Stimulated activated CD4-positive, alpha-beta T cell treated with anti-CD3 and anti-CD28 coated beads, TNF-alpha, amount 100 ng/mL, for 48 hours (primary cell): ENCODE data around the gene AMPD2.

Experiments used
- DNase-seq, 3 donors: peaks; one replicate each; pipeline ENCODE4 v3.0.0-alpha.2; 2020; ENCODE audit warnings: low read depth in 3 of 3

AMPD2 gene

DNA sequence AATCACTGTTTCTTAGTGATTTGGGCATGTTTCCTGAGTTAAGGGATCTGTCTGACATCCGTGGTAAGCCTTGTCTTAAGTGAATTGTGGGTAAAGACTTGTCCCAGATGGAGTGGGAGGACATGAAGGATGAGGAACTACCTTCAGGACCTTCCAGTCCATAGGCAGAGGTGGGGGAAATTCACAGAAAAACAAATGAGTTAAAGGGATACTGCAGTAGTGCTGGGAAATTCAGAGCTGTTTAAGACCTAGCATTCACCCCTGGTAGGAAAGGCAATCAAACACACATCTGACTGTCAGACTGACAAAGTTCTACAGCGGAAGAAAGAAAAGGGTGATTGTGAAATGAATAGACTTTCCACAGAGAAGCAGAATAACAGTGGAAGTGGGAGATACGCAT is 3.2 kb upstream of the AMPD2 start:
- no peak for DNase-seq

DNA sequence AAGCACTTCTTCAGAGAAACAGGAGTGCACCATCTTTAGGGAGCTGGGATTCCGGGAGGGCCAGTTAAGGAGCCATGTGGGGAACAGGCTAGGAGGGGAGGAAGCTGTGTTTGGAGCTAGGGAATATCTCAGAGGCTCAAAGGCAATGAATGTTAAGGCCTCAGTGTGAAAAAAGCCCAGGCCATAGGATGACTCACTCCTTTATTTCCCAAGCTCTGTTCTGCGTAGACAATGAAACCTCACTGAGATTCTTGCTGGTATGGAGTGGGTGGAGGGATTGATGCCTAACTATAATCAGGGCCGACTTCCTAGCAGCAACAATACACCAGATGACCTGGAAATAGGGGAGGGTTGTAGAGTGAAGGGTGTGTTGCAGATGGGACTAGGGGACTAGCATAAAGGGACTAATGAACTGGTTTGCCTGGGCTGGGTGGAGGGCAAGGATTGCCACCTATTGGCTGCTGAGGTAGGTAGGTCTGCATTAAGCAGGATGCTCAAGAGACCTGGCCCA is 2.3 kb upstream of the AMPD2 start:
- DNase-seq = no peak

DNA sequence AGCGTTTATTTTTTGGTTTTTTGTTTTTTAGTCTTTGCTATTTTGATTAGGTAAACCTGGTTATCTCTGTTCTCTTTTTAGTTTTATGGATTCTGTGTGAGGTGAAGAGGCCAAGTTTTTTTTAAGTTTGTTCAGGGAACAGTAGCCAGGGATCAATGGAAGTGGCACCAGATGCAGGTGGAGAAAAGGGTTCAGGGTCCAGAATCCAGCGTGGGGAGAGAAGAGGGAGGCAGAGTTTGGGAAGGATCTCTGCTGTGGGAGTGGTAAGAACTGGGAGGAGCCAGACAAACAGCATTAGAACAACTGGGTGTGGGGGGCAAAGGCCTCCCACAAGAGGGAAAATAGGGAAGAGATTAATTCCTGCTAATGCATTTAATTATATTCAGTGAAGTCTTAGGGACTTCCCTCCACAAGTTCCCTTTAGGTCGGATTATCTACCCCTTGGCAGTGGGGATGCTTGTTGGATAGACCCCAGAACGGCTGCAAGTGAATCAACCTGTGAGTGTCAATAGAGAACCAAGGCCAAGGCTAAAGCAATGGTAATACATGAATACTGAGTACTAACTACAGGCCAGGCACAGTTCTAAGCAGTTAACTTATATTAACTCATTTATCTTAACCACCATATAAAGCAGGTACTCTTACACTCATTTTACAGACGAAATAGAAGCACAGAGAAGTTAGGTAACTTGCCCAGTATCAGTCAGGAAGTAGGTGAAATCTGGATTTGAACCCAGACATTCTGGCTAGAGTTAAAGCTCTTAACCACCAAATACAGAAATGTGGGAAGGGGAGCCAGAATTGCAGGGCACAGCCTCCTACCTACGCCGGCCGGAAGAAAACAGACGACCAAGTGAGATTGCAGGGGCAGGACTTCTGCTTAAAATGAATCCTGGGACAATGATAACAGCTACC is 719 bp upstream of the AMPD2 start:
- DNase-seq = no peak

DNA sequence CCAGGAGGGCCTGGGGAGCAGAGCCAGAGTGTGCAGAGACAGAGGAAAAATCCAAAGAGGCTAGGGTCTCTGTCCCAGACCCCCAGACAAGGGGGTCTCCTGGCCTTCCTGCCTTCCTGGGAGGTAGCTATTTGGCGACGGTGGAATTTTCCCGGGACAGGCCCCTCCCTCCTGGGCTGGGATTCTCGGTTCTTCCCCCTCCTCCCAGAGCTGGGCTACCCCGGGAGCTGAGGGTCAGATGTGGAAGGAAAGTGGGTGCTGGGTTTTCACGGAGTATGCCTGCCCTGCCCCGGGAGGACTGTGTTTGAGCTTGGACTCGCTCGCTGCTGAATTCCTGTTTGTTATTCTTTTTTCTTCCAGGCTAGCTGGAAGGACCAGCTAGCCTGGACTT is 759 bp downstream of the AMPD2 start:
- no peak for DNase-seq

DNA sequence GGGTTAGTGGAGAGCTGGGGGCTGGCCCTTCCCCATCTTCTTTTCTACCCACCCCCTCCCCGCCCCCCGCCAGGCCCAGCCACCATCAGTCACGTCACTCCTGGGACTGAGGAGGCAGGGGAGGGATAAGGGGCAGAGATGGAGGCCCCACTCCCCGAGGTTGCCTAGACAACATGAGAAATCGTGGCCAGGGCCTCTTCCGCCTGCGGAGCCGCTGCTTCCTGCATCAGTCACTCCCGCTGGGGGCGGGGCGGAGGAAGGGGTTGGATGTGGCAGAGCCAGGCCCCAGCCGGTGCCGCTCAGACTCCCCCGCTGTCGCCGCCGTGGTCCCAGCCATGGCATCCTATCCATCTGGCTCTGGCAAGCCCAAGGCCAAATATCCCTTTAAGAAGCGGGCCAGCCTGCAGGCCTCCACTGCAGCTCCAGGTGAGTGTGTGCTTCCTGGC is 1.2 kb downstream of the AMPD2 start:
- peak; percentile 93 to 98 (median 94) for DNase-seq

DNA sequence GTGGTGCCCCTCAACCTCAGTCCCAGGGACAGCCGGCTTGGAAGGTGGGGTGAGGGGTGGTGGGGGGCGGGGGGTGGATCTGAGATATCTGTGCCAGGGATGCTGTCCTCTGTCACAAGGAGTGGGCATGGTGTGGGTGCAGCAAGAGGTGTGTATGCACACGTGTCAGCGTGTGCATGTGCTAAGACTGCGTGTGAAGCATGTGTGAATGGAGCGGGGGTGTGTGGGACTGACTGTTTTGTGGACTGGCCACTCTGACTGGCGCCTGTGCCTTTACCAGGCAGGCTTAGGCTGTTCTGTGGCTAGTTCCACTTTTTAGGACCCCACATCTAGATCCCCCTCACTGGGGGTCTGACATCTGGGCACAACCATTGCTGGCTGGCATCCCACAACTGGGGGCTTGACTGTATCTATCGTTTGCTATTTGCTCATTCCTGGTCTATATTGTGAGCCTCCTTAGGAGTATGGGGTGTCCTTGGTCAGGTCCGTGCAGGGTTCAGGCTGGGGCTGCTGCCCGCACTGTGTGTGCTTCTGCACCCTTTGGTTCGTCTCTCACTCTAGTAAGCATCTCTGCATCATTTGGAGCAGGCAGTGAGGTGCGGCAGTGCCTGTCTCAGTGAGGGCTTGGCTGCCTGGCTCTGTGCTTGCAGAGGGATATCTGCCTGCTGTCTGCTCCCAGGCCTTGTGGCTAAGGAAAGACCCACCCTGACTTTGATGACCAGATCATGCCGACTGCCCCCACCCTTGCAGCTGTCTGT is 1.9 kb downstream of the AMPD2 start:
- DNase-seq = no peak

DNA sequence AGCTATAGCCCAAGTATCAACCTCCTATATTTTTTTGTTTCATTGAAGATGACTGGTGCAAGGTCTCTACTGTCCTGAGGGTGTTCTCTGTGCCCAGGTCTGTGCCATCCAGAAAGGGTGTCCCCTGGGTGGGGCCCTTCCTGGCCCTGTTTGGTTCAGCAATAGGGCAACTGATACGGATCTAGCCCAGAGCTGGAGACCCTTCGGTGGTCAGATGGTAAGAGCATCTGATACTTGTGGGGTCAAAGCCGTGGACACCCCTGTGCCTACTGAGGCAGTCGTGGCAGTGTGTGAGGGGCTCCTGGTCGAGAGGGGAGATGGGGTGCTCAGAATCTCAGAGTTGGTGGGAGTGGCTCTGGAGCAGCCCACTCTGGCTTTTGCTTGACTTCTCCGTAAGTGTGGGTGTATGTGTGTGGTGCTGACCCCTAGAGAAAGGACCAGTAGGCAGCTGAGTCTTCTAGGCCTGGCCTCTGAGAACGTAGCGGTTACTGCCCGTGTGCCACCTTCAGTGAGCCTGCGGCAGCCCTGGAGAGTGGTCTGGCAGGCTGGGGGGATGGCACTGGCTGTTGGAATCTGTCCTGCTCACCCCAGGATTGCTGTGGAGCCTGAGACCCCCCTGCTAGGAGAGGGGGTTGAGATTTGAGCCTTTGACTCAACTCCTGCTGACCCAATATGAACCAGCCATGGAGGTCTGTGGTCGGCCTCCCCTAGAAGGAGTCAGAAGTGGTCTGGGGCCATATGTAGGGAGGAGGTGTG is 2.7 kb downstream of the AMPD2 start:
- DNase-seq = no peak

DNA sequence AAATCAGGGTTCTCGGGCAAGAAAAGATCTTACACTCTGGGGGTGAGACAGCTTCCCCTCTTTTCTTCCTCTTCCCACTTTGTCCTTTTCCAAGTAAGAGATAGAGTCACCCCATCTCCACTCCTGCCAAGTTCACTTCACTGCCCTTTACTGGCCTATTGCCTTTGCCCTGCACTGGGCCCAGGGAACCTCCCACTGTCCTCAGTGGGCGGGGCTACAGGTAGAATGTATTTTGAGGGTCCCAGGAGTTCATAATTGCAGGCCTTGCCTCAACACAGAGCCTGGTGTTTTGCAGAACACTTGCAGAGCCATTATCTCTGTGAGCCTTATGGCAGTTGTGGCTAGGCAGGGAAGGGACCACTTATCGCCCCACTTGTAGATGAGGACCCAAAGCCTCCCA is 3.3 kb downstream of the AMPD2 start:
- DNase-seq = no peak

DNA sequence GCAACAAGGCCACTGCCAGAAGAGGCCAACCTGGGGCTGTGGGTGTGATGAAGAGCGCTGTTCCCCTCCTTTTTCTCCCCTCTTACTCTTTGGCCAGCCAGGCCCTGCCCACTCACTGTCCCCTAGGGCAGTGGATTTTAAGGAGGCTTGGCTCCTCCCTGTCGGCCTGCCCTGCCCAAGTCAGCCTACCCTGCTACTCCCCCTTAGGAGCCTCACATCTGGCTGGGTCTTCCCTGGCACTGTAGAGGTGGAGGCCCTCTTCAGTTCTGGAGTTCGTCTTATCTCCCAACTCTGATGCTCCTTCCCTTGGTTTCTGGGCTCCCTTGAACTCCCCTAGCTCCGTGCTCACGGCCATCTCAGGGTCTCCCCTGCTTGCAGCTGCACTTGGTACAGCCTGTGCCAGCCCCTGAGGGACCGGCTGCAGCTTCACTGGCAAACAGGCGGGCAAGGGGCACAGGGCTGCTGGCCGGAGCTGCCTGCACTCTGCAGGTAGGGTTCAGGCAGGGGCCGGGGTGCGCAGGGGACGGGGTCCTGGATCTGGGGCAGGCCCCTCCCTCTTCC is 4.0 kb downstream of the AMPD2 start:
- DNase-seq = no peak

DNA sequence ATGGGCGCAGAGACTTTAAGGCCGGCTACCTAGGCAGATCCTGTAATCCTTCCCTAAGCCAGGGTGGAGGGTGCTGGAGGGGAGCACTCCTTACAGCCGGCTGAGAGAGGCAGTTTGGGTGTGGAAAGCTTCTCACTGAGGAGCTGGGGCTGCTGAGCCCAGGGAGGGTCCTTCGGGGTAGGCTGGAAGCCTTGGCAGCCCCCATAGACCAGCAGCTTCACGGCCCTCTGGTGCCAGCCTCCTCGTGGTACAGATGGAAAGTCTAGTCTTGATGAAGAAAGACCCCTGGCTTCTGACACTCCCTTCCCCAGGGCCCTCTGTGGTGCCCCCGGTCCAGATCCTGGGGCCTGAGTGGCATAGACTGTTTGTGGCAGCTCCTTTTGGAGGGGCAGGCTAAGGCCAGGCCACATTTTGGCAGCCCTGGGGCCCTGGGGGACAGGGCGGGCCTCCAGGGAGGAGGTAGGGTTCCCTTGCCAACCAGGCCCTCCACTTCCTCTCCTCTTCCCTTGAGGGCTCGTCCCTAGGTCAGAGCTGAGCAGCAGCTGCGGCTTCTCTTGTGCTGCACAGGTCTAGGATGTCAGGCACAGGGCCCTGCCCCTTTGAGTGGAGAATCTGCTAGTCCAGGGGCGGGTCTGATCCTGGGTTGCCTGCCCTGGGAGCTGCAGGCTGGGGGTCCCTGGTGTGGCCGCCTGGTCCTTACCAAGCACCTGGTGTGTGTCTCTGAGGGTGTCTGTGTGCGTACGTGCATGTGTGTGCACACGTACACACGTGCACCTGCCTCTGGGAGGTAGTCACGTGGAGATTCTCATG is 4.8 kb downstream of the AMPD2 start:
- no peak for DNase-seq

DNA sequence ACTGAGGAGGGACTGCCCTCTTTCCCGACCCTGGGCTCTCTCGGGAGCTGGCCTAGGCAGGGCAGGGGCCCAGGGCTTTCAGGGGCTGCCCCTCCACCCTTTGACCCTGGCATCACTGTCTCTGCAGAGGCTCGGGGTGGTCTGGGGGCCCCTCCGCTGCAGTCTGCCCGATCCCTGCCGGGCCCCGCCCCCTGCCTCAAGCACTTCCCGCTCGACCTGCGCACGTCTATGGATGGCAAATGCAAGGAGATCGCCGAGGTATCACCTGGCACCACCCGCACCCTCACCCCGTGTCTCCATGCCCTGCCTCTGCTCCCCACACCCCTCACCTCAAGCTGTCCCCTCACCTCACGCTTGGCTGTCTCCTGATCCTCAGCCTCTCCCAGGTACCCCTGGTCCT is 5.5 kb downstream of the AMPD2 start:
- no peak for DNase-seq

DNA sequence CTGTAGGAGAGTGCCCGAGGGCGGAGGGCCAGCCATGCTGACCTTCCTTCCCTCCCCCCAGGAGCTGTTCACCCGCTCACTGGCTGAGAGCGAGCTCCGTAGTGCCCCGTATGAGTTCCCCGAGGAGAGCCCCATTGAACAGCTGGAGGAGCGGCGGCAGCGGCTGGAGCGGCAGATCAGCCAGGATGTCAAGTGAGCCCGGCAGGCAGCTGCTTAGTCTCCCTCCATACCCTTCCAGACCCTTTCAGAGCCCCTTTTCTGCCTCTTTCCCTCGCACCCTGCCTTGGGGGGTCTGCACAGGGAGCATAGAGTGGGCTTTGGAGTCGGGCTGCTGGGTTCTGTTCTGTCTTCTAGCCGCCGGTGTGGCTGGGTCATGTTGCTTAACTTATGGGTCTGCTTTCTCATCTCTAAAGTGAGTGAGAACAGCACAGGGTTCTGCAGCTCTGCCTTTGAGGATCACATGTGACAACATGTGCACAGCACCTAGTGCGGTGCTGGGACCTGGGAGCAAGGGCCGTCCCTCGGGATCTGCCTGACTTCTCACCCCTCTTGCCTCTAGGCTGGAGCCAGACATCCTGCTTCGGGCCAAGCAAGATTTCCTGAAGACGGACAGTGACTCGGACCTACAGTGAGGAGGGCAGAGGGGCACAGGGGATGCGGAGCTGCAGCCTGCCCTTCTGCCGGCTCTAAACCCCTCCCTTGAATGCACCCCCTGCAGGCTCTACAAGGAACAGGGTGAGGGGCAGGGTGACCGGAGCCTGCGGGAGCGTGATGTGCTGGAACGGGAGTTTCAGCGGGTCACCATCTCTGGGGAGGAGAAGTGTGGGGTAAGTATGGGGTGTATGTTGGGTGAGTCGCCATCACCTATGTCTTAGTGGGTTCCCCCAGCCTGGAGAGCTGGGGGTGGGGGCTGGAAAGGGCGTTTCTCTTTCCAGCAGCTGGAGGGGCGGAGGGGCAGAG is 6.2 kb downstream of the AMPD2 start:
- DNase-seq = no peak

DNA sequence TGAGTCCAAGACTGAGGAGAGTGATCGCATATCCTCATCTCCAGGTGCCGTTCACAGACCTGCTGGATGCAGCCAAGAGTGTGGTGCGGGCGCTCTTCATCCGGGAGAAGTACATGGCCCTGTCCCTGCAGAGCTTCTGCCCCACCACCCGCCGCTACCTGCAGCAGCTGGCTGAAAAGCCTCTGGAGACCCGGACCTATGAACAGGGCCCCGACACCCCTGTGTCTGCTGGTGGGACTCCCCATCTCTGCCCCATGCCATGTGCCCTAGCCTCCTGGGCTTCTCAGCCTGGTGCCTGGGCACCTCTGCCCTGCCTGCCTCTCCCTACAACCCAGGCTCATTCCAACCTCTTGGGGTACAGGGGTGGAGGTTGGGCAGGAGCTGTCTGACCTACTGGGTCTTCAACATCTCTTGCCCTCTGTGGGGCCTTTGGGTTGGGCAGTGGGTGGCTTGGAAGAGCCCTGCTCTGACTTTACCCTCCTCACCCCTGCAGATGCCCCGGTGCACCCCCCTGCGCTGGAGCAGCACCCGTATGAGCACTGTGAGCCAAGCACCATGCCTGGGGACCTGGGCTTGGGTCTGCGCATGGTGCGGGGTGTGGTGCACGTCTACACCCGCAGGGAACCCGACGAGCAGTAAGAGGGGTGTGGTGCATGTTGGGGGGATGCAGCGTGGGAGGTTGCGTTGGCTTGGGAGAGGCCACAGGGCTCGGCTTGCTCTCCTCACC is 7.2 kb downstream of the AMPD2 start:
- no peak for DNase-seq

DNA sequence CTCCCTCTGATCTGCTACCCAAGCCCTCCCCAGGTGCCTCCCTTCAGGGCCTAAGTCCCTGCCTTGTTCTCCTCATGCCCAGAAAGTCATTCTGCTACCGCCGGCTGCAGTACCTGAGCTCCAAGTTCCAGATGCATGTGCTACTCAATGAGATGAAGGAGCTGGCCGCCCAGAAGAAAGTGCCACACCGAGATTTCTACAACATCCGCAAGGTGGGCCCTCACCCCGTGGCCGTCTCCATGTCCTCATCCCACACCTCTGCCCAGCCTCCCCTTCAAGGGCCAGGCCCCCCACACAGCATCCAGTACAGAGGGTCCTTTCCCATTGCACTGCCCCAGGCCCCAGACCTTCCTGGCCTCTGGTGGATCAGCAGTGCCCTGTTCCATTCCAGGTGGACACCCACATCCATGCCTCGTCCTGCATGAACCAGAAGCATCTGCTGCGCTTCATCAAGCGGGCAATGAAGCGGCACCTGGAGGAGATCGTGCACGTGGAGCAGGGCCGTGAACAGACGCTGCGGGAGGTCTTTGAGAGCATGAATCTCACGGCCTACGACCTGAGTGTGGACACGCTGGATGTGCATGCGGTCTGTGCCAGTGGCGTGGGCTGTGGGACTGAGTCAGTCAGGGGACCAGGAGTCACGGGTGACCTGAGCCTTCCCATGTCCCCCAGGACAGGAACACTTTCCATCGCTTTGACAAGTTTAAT is 8.2 kb downstream of the AMPD2 start:
- DNase-seq = no peak

DNA sequence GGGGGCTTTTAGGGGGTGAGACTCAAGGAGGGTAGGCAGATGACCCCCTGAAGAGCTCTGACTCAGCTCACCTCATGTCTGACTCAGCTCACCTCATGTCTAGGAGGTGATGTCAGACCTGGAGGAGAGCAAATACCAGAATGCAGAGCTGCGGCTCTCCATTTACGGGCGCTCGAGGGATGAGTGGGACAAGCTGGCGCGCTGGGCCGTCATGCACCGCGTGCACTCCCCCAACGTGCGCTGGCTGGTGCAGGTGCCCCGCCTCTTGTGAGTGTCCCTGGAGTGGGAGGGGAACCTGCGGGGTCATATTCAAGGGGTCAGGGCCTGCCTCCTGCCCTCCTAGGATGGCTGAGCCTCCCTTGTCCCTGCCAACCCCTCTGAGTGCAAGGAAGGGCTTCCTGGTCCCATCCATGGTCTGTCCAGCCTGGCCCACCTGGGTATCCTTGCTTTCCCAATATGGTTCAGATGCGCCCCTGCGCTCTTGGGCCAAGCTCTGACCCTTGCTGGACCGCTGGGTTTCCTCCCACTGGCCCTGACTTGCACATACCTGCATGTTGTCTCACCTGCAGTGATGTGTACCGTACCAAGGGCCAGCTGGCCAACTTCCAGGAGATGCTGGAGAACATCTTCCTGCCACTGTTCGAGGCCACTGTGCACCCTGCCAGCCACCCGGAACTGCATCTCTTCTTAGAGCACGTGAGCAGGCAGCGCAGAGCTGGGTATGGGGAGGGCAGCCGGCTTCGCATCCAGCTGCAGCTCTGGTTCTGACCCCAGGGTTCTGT is 9.1 kb downstream of the AMPD2 start:
- no peak for DNase-seq

DNA sequence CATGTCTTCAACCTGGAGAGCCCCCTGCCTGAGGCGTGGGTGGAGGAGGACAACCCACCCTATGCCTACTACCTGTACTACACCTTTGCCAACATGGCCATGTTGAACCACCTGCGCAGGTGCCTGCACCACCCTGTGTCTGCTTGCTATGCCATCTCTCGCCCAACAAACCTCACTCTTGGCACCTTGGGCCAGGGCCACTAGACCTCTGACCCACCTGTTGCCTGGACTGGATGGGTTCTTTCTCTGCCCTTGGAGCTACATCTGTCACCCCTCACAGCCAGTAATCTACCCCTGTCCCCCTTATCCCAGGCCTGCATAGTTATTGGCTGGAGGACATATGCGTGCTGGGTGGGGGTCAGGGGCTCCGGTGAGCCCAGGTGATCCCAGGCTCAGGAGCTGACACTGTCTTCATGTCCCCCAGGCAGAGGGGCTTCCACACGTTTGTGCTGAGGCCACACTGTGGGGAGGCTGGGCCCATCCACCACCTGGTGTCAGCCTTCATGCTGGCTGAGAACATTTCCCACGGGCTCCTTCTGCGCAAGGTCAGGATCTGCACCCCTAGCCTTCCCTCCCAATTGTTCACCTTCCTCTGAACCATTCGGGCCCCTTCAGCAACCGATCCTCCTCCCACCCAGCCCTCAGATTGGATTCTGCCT is 9.9 kb downstream of the AMPD2 start:
- no peak for DNase-seq
